SKM-1 (cell line): Measurements from ENCODE around the gene SOX5.
"Not testable (repeated sequence)": the region's sequence is repeated elsewhere in the genome, so short reads cannot be mapped to it uniquely, and the experiment has no call there.

Experiments used
- DNase-seq: peaks from one replicate; lab custom pipeline; 2025; ENCODE audit not compliant: unreplicated experiment; lab: John Stamatoyannopoulos, UW

SOX5 gene

DNA sequence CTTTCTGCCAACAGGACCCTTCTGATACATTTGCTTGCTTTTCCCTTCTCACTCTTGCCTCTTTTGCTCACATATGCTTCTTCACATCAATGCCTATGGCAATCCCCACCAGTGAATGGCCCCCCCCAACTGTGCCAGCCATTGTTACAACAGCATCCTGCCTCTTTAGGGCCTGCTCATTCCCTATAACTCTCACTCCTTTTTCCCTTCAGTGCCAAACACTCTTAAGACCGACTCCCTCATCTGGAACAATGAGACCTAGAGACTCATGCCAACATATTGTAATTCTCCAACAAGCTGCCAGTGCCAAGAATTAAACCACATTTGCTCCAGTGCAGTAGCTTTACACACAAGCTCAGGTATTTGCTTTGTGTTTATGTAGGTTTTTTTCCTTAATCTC lies 189.0 kb downstream of the SOX5 start:
- no peak for DNase-seq

DNA sequence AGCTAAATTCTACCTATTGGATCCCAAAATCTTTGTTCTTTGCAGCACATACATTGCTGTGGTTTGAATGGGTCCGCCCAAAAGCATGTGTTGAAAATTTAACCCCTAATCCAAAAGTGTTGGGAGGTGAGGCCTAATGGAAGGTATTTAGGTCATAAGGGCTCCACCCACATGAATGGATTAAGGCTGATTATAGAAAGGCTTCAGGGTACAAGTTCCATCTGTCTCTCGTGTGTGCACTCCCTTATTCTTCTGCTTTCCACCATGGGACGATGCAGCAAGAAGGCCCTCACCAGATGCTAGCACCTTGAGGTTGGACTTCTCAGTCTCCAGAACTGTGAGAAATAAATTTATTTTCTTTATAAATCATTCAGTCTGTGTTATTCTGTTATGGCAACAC lies 190.9 kb downstream of the SOX5 start:
- no peak for DNase-seq

DNA sequence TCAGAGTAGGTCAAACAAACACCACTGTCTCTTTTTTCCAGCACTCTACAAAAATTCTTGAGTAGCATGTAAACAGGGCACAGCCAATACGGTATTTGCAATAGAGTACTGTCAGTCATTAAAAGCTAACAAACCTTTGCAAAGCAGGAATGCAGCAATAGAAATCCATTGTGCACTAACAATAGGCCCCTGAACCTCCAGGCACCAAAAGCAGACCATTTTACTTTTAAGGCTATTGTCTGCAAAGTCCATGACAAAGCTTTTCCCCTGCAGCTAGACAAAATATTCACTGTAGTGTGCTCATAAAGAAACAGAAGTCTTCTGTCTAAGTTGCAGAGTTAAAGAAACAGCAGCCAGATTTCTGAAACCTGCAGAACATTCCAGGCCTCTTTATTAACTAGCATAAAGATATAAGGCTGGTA lies 191.9 kb downstream of the SOX5 start:
- DNase-seq, result no peak

DNA sequence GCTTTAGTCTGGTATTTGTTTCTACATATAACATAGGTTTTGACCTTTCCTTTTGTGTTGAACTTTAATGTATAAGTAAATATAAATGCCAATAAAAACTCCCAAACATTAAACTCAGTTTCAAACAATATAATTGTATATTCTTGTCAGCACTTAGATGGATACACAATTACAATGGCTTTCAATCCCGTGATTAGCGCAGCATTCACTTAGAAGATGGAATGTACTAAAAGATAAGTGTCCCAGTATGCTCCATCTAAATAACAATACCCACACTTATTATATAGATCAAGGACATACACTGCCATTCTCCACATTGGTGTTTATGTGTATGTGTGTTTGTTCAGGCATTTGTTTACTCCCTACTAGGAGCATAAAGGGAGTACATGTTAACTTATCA lies 193.1 kb downstream of the SOX5 start:
- no peak for DNase-seq

DNA sequence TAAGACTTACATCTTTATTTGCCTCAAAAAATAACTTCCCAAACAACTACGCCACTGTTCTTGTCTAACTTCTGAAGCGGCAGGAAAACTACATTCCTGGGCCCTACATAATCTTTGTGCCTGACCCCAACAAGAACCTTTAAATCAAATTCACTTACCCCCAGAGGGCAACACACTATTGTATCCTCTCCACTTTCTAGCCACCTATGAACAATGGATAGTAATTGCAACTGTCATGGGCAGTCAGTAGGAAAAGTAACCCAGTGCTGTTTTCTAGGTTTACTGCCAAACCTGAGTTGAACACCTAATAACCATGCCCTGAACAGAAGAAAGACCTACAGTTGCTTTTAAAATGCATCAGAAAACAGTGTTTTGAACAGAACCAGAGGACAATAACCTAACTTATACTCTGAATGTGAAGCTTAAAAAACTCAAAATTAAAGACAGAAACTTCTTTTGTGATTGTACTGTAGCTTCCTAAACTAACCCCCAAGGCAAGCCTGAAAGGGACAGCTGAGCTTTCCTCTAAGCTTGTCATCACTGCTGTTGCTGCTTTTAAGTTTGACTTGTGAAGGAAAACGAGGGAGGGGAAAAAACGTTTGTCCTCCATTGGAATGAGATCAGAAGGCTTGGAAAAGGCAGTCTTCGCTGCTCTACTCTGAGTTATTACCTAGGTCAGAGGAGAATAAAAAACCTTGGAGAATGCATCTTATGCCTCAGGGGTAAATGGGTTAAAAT lies 195.7 kb downstream of the SOX5 start:
- DNase-seq, result no peak

DNA sequence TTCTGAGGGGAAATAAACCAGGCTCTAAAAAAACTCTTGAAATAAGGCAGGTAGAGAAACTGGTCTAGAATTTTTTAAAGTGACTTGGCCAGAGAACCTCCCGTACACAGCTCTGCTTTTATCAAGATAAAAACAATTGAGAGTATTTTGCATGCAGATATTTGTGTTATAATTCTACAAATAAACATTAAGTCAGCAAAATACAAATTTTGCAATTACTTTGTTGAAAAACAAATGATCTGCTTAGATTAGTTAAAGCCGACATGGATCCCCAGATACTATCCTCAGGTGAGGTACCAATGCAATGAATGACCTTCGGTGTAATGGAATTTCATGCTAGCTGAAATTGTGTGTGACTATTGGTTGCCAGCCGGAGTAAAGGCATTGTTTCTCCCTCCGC lies 197.2 kb downstream of the SOX5 start:
- DNase-seq, result no peak

DNA sequence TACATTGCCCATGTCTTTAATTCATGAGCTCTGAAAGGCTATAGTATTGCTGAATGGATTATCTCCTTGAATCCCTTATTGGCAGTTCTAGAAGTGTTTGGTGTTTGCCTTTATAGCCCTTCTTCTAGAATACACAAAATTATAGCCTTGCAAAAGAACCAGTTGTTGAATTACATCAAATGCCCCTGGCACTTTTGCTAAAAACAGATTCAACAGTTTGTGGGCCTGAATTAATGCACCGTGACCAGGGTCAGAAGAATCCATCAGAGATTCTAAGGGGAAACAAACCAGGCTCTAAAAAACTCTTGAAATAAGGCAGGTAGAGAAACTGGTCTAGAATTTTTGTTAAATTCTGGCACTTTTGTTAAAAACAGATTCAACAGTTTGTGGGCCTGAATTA lies 197.8 kb downstream of the SOX5 start:
- DNase-seq, result no peak

DNA sequence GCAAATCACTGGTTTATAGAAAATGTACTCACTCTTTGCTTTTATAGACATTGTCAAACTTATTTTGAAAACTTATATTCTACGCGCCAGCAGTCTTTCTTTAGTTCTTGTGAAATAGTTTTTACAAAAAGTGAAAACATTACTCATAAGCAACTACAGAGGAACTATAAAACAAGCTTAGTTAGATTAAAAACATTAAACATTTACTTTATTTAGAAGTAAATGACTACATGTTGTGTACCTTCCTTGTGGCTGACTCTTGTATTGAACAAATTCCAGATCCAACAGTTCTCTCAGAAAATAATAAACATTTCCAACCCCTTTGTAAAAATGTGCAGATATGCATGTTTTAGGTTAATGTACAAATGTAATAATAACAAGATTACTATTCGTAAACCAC lies 198.5 kb downstream of the SOX5 start:
- no peak for DNase-seq

DNA sequence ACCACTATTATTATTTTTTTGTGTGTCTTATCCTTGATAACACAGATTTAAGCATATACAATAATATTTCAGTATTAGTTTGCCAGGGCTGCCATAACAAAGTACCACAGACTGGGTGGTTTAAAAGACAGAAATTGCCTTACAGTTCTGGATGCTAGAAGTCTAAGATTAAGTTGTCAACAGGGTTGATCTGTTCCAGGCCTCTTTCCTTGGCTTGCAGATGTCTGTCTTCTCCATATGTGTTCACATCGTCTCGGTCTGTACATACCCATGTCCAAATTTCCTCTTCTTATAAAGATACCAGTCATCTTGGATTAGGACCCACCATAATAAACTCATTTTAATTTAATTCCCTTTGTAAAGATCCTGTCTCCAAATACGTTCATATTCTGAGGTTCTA lies 204.8 kb downstream of the SOX5 start:
- no peak for DNase-seq

DNA sequence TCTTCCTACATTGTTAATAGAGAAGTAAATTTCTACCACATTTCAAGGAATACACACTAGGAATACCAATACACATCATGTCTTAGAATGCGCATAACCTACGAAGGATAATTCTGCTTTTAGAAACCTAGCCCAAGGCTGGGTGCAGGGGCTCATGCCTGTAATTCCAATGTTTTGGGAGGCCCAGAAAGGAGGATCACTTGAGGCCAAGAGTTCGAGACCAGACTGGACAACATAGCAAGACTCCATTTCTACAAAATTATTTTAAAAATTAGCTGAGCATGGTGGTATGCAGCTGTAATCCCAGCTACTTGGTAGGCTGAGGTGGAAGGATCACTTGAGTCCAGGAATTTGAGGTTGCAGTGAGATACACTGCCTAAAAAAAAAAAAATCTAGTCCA lies 206.9 kb downstream of the SOX5 start:
- no peak for DNase-seq

DNA sequence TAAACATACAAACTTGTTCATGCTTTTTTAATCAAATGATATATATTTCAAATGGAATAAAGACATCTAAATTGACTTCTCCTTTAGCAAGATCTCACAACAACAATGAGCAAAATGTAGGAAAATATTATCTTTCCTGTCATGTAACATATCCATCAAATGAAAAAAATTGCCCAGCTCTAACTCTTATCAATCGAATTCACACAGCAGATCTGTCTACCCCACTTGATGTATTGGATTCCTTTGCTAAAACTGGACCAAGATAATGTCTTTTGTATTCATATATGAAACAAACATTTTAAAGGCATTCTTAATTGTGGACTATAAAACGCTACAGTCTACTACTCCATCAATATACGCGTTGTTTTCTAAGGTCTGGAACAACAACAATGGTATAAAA lies 218.0 kb downstream of the SOX5 start:
- no peak for DNase-seq

DNA sequence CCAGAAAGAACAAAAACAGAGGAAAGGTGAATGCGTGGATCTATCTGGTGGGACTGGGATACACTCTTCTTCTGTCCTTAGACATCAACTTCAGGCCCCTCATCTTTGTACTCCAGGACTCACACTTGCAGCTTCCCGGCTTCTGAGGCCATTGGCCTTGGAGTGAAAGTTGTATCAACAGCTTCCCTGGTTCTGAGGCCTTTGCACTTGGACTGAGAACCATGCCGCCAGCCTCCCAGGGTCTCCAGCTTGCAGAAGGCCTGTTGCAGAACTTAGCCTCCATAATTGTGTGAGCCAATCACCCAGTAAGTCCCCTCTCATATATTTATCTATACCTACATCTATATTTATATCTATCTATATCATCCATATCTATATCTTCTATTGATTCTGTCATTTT lies 218.4 kb downstream of the SOX5 start:
- no peak for DNase-seq

DNA sequence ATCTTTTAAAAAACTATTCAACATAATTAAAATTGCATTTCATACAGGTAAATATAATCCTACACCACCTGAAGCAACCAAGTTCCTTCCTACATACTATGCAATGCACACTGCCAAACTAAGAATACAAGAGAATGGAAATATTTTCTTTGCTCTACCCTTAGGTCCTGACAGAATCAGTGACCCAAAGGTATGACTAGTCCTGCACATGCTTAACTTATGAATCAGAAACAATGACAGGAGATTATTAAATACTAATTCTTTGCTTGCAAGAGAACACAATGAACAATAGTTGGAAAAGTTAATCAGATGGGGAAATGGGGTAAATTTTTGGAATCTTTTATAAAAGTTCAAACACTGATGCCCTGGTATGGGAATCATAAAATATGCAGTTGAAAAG lies 220.1 kb downstream of the SOX5 start:
- DNase-seq, result no peak

DNA sequence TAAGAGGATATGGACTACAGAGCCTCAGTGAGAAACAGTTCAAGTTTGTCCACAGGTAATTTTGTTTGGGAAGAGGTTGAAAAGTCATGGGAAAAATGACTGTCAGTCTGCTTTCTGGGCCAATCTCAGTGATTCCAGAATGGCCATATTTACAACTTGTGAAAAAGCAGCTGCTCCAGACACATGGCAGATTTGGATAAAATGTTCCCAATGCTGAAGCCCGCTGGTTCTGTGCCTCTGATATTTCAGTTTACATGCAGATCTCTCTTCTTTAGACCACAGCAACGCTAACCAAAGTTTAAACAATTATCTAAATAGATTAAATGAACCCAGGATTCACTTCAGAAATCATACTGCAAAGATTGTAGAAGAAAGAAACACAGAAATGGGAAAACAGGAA lies 222.8 kb downstream of the SOX5 start:
- DNase-seq, result no peak

DNA sequence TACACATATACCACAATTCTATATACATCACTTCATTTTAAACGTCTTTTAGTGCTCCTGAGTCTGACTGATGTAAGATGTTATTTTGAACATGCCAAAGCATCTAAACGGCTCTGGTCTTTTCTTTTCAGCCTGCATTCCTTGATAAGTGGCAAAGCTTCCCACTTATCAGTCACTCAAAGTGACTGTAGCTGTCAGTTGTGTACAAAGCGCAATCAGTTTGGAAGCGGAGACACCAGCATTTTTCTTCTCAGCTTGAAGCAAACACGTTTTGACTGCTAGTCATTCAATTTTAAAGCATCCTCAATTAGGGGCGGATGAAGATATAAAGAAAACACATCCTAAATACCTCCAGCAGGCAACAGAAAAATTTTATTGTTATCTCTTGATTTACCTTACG lies 226.8 kb downstream of the SOX5 start:
- no peak for DNase-seq

DNA sequence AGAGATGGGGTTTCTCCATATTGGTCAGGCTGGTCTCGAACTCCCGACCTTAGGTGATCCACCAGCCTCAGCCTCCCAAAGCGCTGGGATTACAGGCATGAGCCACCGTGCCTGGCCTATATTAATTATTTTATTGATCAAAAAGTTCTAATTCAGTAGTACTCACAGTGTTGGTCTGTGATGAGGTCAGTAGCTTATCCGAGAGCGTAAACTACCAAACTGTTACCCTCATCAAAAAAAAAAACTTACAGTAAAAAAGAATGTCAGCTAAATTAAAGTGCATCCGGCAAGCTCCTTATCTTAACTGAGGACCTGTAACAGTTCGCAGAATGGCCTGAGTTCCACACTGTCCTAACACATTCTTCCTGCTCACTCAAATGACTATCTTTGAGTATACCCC lies 228.2 kb downstream of the SOX5 start:
- no peak for DNase-seq

DNA sequence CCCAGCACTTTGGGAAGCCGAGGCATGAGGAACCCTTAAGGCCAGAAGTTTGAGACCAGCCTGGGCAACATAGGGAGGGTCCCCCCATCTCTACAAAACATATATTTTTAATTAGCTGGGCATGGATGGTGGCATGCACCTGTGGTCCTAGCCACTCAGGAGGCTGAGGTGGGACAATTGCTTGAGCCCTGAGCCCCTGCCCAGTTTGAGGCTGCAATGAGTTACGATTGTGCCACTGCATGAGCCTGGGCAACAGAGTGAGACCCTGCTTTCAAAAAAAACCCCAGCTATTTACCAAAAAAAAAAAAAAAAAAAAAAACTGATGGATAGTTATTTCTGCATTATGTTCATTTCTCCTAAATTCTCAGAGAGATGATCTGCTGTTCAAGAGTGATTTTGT lies 230.0 kb downstream of the SOX5 start:
- DNase-seq, result no peak

DNA sequence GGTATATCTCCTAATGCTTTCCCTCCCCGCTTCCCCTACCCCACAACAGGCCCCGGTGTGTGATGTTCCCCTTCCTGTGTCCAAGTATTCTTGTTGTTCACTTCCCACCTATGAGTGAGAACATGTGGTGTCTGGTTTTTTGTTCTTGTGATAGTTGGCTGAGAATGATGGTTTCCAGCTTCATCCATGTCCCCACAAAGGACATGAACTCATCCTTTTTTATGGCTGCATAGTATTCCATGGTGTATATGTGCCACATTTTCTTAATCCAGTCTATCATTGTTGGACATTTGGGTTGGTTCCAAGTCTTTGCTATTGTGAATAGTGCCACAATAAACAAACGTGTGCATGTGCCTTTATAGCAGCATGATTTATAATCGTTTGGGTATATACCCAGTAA lies 239.1 kb downstream of the SOX5 start:
- not testable (repeated sequence) for DNase-seq

DNA sequence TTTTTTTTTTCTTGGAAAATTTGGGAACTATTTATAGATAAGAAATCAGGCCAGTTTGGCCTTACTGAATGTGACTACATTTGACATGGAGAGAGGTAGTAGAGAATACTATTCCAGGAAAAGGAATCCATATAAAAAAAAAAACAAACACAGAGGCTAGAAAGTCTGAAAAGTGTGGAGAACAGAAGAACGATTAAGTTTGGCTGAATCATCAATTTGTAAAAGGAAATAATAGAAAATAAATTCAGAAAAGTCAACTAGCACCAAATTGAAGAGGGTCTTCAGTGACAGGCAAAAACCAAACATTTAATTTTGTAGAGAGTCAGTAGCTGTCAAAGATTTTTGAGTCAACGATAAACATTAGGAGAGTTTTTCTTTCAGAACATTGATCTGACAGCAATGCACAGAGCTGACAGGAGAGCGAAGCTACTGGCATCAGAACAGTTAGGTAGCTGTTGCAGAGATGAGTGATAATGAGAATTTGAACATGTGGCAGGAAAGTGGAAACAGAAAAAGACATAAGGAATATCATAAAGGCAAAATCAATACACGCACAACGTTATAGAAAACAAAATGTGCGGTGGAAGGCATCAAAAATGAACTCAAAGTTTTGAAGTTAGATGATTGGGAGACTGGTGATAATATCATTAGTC lies 241.2 kb downstream of the SOX5 start:
- no peak for DNase-seq

DNA sequence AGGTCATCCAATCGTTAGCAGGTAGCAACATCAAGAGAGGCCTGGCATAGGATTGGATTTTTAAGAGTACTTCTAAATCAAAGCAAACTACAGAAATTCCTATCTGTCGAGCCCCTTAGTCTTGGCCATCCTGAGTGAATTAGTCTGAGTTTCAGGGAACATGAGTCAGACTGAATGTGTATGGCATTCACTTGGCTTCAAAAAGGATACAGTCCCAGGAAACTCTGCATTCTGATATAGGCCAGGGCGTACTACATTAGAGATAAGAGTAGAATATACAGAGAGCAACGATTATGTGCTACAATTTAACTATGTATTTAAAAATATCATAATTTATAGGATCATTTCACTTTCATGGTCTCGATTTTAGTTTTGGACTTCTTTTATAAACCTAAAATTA lies 242.2 kb downstream of the SOX5 start:
- DNase-seq, result no peak

DNA sequence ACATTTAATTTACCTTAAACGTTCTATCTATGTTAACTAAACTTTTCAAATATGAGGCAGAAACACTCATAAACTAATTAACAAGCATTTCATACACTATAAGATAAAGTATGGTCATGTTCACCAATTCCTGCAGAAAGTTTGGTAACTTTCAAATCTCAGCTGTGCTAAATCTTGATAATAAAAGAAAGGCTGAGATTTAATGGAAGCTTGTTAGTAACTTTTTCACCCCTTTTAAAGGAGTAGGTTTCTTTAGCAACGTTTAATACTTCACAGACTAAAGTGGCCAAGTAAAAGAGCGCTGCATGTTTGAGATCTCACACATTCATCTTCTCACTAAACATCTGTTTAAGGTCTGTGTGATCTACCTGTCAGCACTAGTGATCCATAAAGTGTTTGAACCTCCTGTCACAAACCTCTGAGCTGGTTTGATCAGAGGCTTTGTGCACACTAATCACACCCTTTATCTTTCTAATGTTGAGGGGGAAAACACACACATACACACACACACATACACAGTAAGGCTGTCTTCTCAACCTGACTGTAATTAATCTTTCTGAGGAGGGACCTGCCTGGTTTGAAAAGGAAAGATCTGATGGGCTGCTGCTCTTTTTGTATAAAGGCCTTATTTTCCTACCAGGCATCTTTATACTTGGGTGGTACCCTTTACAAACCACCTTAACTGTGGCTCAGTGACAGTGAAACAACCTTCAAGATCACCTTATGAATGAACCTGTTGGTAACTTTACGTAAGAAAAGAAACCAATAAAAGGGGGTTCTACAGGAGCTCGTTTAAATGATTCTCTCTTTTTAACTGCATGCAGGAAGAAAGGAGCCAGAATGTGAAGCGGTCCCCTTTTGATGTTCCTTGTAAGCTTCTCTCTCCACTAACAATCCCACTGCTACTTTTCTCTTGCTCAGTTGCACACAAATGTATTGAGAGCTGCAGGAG lies 244.2 kb downstream of the SOX5 start:
- DNase-seq, result no peak

DNA sequence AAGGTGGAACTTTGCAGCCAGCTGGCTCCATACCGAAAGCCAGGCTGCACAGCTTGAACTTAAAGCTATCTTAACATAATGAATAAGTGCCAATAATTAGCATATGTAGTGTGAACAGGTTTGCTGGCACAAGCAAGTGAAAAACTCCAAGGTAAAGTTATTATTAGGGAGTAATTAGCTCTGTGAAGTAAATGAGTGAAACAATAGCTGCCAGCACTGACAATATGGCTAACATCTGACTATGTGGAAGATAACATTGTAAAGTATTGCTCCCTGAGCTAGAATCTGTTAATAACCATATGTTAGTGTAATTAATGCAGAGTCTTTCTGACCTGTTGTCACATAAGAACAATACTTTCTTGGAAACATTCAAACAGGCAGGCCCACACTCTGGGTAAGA lies 246.4 kb downstream of the SOX5 start:
- no peak for DNase-seq
